GM12878 (cell line): ENCODE measurements around the gene PDF. TPM values are rescaled to one million over a fixed set of nuclear protein-coding genes. Genes with fewer than 3 reads are reported as not detected.

ENCODE experiments used
- ATAC-seq: fragments of 200-7000 bp; cut with Tn5 transposase; 3 replicates; pipeline ENCODE4 v1.9.1; 2020; ENCODE audit warnings: mild to moderate bottlenecking, moderate library complexity
- BruUV-seq: library from RNA; stranded (reverse); fragments of 400-500 nt; replicated peaks from 2 replicates; lab custom pipeline; 2021; lab: Mats Ljungman, UMichigan
- CTCF ChIA-PET: fragments of 300-600 bp; sonication (Branson Sonifier 250); formaldehyde crosslinking; extraction: SDS; loops from one replicate; lab custom pipeline; 2021; ENCODE audit warnings: inconsistent platforms; lab: Yijun Ruan, JAX
- POLR2A ChIA-PET: fragments of 350-600 bp; formaldehyde crosslinking; extraction: SDS; loops from one replicate; lab custom pipeline; 2021; ENCODE audit warnings: inconsistent platforms; lab: Charles Lee
- RAD21 ChIA-PET: fragments of 300-600 bp; sonication (Branson Sonifier 250); formaldehyde crosslinking; loops from one replicate; lab custom pipeline; 2023; ENCODE audit warnings: antibody characterized with exemption; ENCODE audit not compliant: unreplicated experiment; lab: Charles Lee
- SMC1A ChIA-PET: fragments of 300-600 bp; sonication (Branson Sonifier 250); formaldehyde crosslinking; loops from one replicate; lab custom pipeline; 2023; ENCODE audit not compliant: unreplicated experiment, uncharacterized antibody; lab: Charles Lee
- DNase-seq: peaks from one replicate; pipeline ENCODE4 v3.0.0-alpha.2; 2011; ENCODE audit warnings: low read depth, low spot score
- FAIRE-seq: peaks from 3 replicates; lab custom pipeline; 2011; peaks lifted over from hg19 to GRCh38; lab: Jason Lieb, UNC
- H2AFZ ChIP-seq: 2 replicates; pipeline ENCODE4 v1.6.0; 2011; ENCODE audit warnings: low read depth, low read length, control low read depth; ENCODE audit not compliant: control insufficient read depth
- H3K27ac ChIP-seq: 2 replicates; pipeline ENCODE4 v1.5.1; 2011; ENCODE audit warnings: control low read depth; ENCODE audit not compliant: control insufficient read depth, insufficient read depth
- H3K27me3 ChIP-seq, 2 experiments: replicated peaks in 1 of 2; 2 replicates each; pipeline versions ENCODE4 v1.6.0 to v1.6.1; 2011; ENCODE audit warnings: low read length in 1 of 2; ENCODE audit not compliant: control insufficient read depth in 2 of 2, insufficient read depth in 2 of 2
- H3K36me3 ChIP-seq, 2 experiments: 2 replicates each; pipeline ENCODE4 v1.5.1; 2011; ENCODE audit warnings: low read length in 1 of 2; ENCODE audit not compliant: control insufficient read depth in 2 of 2, insufficient read depth in 2 of 2
- H3K4me1 ChIP-seq: 2 replicates; pipeline ENCODE4 v1.6.1; 2011; ENCODE audit warnings: mild to moderate bottlenecking, low read length, moderate library complexity, mixed read lengths; ENCODE audit not compliant: control insufficient read depth, insufficient read depth
- H3K4me2 ChIP-seq: 2 replicates; pipeline ENCODE4 v1.6.0; 2011; ENCODE audit warnings: control low read depth; ENCODE audit not compliant: control insufficient read depth, insufficient read depth
- H3K4me3 ChIP-seq: fragments of 200-600 bp; sonication (generic); 2 replicates; pipeline ENCODE4 v1.5.1; 2016
- H3K79me2 ChIP-seq: 2 replicates; pipeline ENCODE4 v1.6.0; 2011; ENCODE audit warnings: low read length; ENCODE audit not compliant: control insufficient read depth, insufficient read depth
- H3K9ac ChIP-seq: 2 replicates; pipeline ENCODE4 v1.8.0; 2011; ENCODE audit warnings: low read length, control low read depth, mixed read lengths; ENCODE audit not compliant: control insufficient read depth, insufficient read depth
- H3K9me3 ChIP-seq: replicated peaks from 3 replicates; pipeline ENCODE4 v1.5.1; 2011; ENCODE audit warnings: mild to moderate bottlenecking, low read length; ENCODE audit not compliant: control insufficient read depth, insufficient read depth
- H4K20me1 ChIP-seq: 2 replicates; pipeline ENCODE4 v1.6.0; 2011; ENCODE audit not compliant: control insufficient read depth, insufficient read depth
- BRCA1 ChIP-seq: IDR thresholded peaks from 2 replicates; pipeline ENCODE4 v1.6.1; 2011; ENCODE audit warnings: low read depth, low read length, improper control_type of control experiment
- CEBPB ChIP-seq, 2 experiments: fragments of 150-350 bp in 1 of 2; IDR thresholded peaks; 2 replicates each; pipeline ENCODE4 v1.6.1; 2012 to 2014; ENCODE audit warnings: low read depth in 2 of 2, low read length in 2 of 2, borderline replicate concordance in 1 of 2, inconsistent platforms in 1 of 2
- FOXM1 ChIP-seq: IDR thresholded peaks from 2 replicates; pipeline ENCODE4 v1.6.1; 2012; ENCODE audit warnings: low read depth, mild to moderate bottlenecking, inconsistent platforms, low read length, moderate library complexity
- KLF5 ChIP-seq: fragments of 450-650 bp; IDR thresholded peaks from 2 replicates; pipeline ENCODE4 v1.6.1; 2014; ENCODE audit warnings: mild to moderate bottlenecking; ENCODE audit not compliant: partially characterized antibody
- MEF2A ChIP-seq: IDR thresholded peaks from 2 replicates; pipeline ENCODE4 v1.6.1; 2011; ENCODE audit warnings: low read depth, mild to moderate bottlenecking, low read length, moderate library complexity; ENCODE audit not compliant: insufficient read depth
- MTA2 ChIP-seq: fragments of 450-650 bp; IDR thresholded peaks from 2 replicates; pipeline ENCODE4 v1.6.1; 2016; ENCODE audit warnings: low read depth, mild to moderate bottlenecking, moderate library complexity
- MXI1 ChIP-seq: fragments of 150-350 bp; IDR thresholded peaks from 2 replicates; pipeline ENCODE4 v1.6.1; 2011; ENCODE audit warnings: low read depth, mild to moderate bottlenecking, inconsistent platforms, low read length, improper control_type of control experiment
- MYB ChIP-seq: fragments of 150-350 bp; IDR thresholded peaks from 2 replicates; pipeline ENCODE4 v1.6.1; 2014; ENCODE audit warnings: mild to moderate bottlenecking, low read depth, low read length, borderline replicate concordance
- NR2F1 ChIP-seq: fragments of 450-650 bp; conservative IDR thresholded peaks from 2 replicates; pipeline ENCODE4 v1.6.1; 2017; ENCODE audit warnings: mild to moderate bottlenecking
- POLR2A ChIP-seq: IDR thresholded peaks from 2 replicates; pipeline ENCODE4 v1.6.1; 2011; ENCODE audit warnings: low read depth, mild to moderate bottlenecking, low read length
- POLR2AphosphoS2 ChIP-seq: IDR thresholded peaks from 2 replicates; pipeline ENCODE4 v1.6.1; 2011; ENCODE audit warnings: low read depth, mild to moderate bottlenecking, low read length, improper control_type of control experiment, moderate library complexity
- RB1 ChIP-seq: fragments of 450-650 bp; formaldehyde crosslinking; IDR thresholded peaks from 2 replicates; pipeline ENCODE4 v1.6.1; 2017; ENCODE audit warnings: mild to moderate bottlenecking, borderline replicate concordance
- RBBP5 ChIP-seq: fragments of 200-600 bp; sonication (generic); conservative IDR thresholded peaks from 2 replicates; pipeline ENCODE4 v1.6.1; 2016
- RFX5 ChIP-seq: IDR thresholded peaks from 2 replicates; pipeline ENCODE4 v1.6.1; 2011; ENCODE audit warnings: low read depth, low read length, improper control_type of control experiment
- RUNX3 ChIP-seq: IDR thresholded peaks from 2 replicates; pipeline ENCODE4 v1.6.1; 2012; ENCODE audit warnings: low read length, inconsistent platforms
- SMARCA5 ChIP-seq: fragments of 450-650 bp; IDR thresholded peaks from 2 replicates; pipeline ENCODE4 v1.6.1; 2017; ENCODE audit warnings: mild to moderate bottlenecking
- TBL1XR1 ChIP-seq: IDR thresholded peaks from 2 replicates; pipeline ENCODE4 v1.6.1; 2012; ENCODE audit warnings: low read depth, low read length, improper control_type of control experiment
- ZSCAN29 ChIP-seq: fragments of 450-650 bp; IDR thresholded peaks from 2 replicates; pipeline ENCODE4 v1.6.1; 2017; ENCODE audit warnings: mild to moderate bottlenecking, moderate library complexity
- WGBS: methylation state at CpG from one replicate; pipeline ENCODE4 v1.1.6; 2016; ENCODE audit warnings: low lambda C conversion rate; ENCODE audit not compliant: insufficient replicate concordance, insufficient coverage; ENCODE audit errors: missing lambda C conversion rate; 5-methylcytosine and 5-hydroxymethylcytosine counted together
- in situ Hi-C: fragments of 300-500 bp; cut with MboI; formaldehyde crosslinking; loops from 9 replicates; pipeline ENCODE4 v1.14.3; 2018; ENCODE audit warnings: mixed read lengths
- intact Hi-C: fragments of 100-400 bp; cut with micrococcal nuclease; formaldehyde crosslinking; loops from one replicate; pipeline ENCODE4 v1.14.2; 2022; ENCODE audit not compliant: unreplicated experiment
- polyA plus RNA-seq, 11 experiments: library from polyadenylated mRNA; depleted of rRNA in 4 of 11; unstranded in 6 of 11; stranded (reverse) in 5 of 11; fragments of >200 nt; fragmentation: Nextera tagmentation in 4 of 11; fragmentation: Illumina TruSeq in 1 of 11; extraction: Ambion mirVana in 4 of 11; extraction: Trizol in 1 of 11; gene quantifications; 1 replicate in 1 of 11; 2 replicates in 10 of 11; pipeline versions ENCODE4 v1.2.1 to v1.2.3, GENCODE V29; 2011 to 2016; ENCODE audit warnings: inconsistent platforms in 2 of 11, missing spikeins in 2 of 11, low read depth in 1 of 11
- total RNA-seq, 4 experiments: library from RNA; depleted of rRNA in 3 of 4; stranded (reverse); fragments of >200 nt in 3 of 4; fragmentation: Illumina TruSeq in 1 of 4; extraction: Trizol in 1 of 4; gene quantifications; 2 replicates each; pipeline versions ENCODE4 v1.2.1 to v1.2.3, GENCODE V29; 2013 to 2021
- TF ChIP-seq, protein P1 (sequence below): IDR thresholded peaks from 2 replicates; pipeline ENCODE4 v1.6.1; 2011; ENCODE audit warnings: borderline replicate concordance, low read depth, mild to moderate bottlenecking, moderate library complexity, mixed read lengths, low read length; ENCODE audit not compliant: insufficient read depth; ENCODE audit errors: extremely low read length
- TF ChIP-seq, protein P2 (sequence below): fragments of 450-650 bp; IDR thresholded peaks from 2 replicates; pipeline ENCODE4 v1.6.1; 2016; ENCODE audit warnings: mild to moderate bottlenecking

The PDF gene
- total and polyA plus RNA-seq, 10 of the 15 experiments (the other 5 are each of a cell fraction or from before 2014, with no cell fraction given), result 0.13 to 44.1 (median 16.7) TPM

DNA sequence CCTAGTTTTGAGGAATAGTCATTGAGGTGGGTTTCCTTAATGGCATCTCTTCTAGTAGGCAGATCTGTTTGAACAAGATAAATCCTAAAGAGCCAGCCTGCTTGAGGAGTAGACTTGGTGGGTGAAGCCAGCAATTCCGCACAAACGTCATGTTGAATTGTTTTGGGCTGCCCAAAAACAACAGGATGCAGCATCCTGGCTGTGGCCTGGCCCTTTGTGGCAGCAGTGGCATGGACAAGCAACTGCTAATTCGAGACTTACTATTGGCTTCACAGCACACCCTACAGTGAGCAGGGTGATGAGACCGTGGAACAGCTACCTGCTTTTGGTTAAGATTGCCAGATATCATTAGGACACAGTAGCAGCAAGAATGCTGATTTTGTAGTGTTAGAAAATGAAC lies 28.5 kb downstream of the PDF start:
- no peaks in the 10 kb centered on the region for H3K79me2 ChIP-seq
- DNase-seq (no peak), ATAC-seq (no peak)
- no peaks in the 10 kb centered on the region for H4K20me1 ChIP-seq
- in situ Hi-C loops, result no loop called here
- H3K4me3 ChIP-seq, result no peak overlapping the region
- H3K9me3 ChIP-seq, result no peaks in the 10 kb centered on the region
- WGBS, result 98% methylated on average over 4 of the region's 4 CpGs
- CTCF ChIA-PET, result interaction anchor here (1.3 to 1.5 kb wide), 2 partner anchors 14 to 16 kb away, joined by 5 read pairs; no protein-coding TSS in a partner anchor
- RAD21 ChIA-PET, result no interaction called here
- H3K4me2 ChIP-seq, result no peak overlapping the region
- H3K27me3 ChIP-seq, result no peaks in the 10 kb centered on the region
- POLR2A ChIA-PET, result no interaction called here
- no peaks in the 10 kb centered on the region for H3K4me1 ChIP-seq
- no peak overlapping the region for H2AFZ ChIP-seq
- intact Hi-C loops, result no loop called here
- H3K9ac ChIP-seq, result no peak overlapping the region
- no peak overlapping the region for H3K27ac ChIP-seq
- SMC1A ChIA-PET, result interaction anchor here (1.2 kb wide), 1 partner anchor 14 kb away, joined by 4 read pairs; no protein-coding TSS in a partner anchor
- TF ChIP-seq ZSCAN29, result no peak
- no peak for TF ChIP-seq RBBP5
- TF ChIP-seq SMARCA5, result no peak
- no peak for TF ChIP-seq CEBPB (IDR thresholded peaks at IDR 0.05; ENCODE audit: borderline replicate concordance in 1 of 2, low read depth in 2 of 2, low read length in 2 of 2)
- TF ChIP-seq, protein P1, sequence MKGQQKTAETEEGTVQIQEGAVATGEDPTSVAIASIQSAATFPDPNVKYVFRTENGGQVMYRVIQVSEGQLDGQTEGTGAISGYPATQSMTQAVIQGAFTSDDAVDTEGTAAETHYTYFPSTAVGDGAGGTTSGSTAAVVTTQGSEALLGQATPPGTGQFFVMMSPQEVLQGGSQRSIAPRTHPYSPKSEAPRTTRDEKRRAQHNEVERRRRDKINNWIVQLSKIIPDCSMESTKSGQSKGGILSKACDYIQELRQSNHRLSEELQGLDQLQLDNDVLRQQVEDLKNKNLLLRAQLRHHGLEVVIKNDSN, result no peak
- no peak for TF ChIP-seq MTA2
- TF ChIP-seq POLR2A, result no peak
- no peak for TF ChIP-seq RB1
- TF ChIP-seq, protein P2, sequence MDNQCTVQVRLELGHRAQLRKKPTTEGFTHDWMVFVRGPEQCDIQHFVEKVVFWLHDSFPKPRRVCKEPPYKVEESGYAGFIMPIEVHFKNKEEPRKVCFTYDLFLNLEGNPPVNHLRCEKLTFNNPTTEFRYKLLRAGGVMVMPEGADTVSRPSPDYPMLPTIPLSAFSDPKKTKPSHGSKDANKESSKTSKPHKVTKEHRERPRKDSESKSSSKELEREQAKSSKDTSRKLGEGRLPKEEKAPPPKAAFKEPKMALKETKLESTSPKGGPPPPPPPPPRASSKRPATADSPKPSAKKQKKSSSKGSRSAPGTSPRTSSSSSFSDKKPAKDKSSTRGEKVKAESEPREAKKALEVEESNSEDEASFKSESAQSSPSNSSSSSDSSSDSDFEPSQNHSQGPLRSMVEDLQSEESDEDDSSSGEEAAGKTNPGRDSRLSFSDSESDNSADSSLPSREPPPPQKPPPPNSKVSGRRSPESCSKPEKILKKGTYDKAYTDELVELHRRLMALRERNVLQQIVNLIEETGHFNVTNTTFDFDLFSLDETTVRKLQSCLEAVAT, result no peak
- no peak for TF ChIP-seq RUNX3
- no peak for TF ChIP-seq RFX5
- TF ChIP-seq MEF2A, result no peak
- TF ChIP-seq KLF5, result no peak
- no peak for TF ChIP-seq FOXM1
- no peak for TF ChIP-seq BRCA1
- TF ChIP-seq NR2F1, result no peak
- no peak for TF ChIP-seq MXI1
- no peak for TF ChIP-seq MYB
- TF ChIP-seq POLR2AphosphoS2, result no peak
- TF ChIP-seq TBL1XR1, result no peak
- TF ChIP-seq, all 136 proteins: peak for 0
- peaks cover 0 to 10% of the 10 kb centered on the region in 2 experiments; a peak in 3 of 4 replicates for H3K36me3 ChIP-seq
- BruUV-seq, result no TSS peak
- FAIRE-seq, result no peak
